Activated CD4-positive, CD25-positive, alpha-beta regulatory T cell treated with anti-CD3 and anti-CD28 coated beads, Interleukin-2, amount 50 U/mL, for 24 hours (primary cell): ENCODE results near the gene TBC1D10A.

Experiments used
- ATAC-seq, 2 donors: fragments of 150-1000 bp; cut with Tn5 transposase; one replicate each; pipeline ENCODE4 v1.10.0; 2021; ENCODE audit warnings: mild to moderate bottlenecking in 1 of 2, moderate library complexity in 1 of 2

The TBC1D10A gene

GRCh38 chr22:30265131-30265720, 61.5 kb downstream of the TBC1D10A start:
- no peak for ATAC-seq

GRCh38 chr22:30263883-30264282, 62.9 kb downstream of the TBC1D10A start:
- no peak for ATAC-seq

- ATAC-seq: no peak
Observed at GRCh38 chr22:30262917-30263741, 63.6 kb downstream of the TBC1D10A start.

GRCh38 chr22:30262112-30262511, 64.6 kb downstream of the TBC1D10A start:
- no peak for ATAC-seq

- ATAC-seq: no peak
Observed at GRCh38 chr22:30261134-30261533, 65.6 kb downstream of the TBC1D10A start.

- no peak for ATAC-seq
Observed at GRCh38 chr22:30260682-30261081, 66.1 kb downstream of the TBC1D10A start.

- no peak for ATAC-seq
Observed at GRCh38 chr22:30260276-30260675, 66.5 kb downstream of the TBC1D10A start.

GRCh38 chr22:30254314-30254713, 72.4 kb downstream of the TBC1D10A start:
- no peak for ATAC-seq

- ATAC-seq: no peak
Observed at GRCh38 chr22:30253205-30253852, 73.4 kb downstream of the TBC1D10A start.

GRCh38 chr22:30252411-30253204, 74.1 kb downstream of the TBC1D10A start:
- ATAC-seq: no peak

GRCh38 chr22:30251711-30252110, 75.0 kb downstream of the TBC1D10A start:
- no peak for ATAC-seq

GRCh38 chr22:30250661-30251267, 76.0 kb downstream of the TBC1D10A start:
- ATAC-seq: peak in 1 of 2 donors; percentile 31

- ATAC-seq: no peak
Observed at GRCh38 chr22:30250039-30250565, 76.6 kb downstream of the TBC1D10A start.

GRCh38 chr22:30249049-30250038, 77.4 kb downstream of the TBC1D10A start:
- no peak for ATAC-seq

- no peak for ATAC-seq
Observed at GRCh38 chr22:30248484-30248883, 78.3 kb downstream of the TBC1D10A start.

GRCh38 chr22:30247974-30248373, 78.8 kb downstream of the TBC1D10A start:
- ATAC-seq: no peak

- ATAC-seq: no peak
Observed at GRCh38 chr22:30247561-30247960, 79.2 kb downstream of the TBC1D10A start.

- no peak for ATAC-seq
Observed at GRCh38 chr22:30246814-30247376, 79.8 kb downstream of the TBC1D10A start.

GRCh38 chr22:30245985-30246813, 80.5 kb downstream of the TBC1D10A start, which contains the start of gene LIF:
Gene LIF (minus strand): TSS chr22:30246759. CDS start chr22:30246695, 64 bp downstream.
- peak; percentile 67 to 71 for ATAC-seq
